ENCODE measurements around the gene MPV17. TPM values are rescaled to one million over a fixed set of nuclear protein-coding genes. Genes with fewer than 3 reads are reported as not detected.
"Not testable (repeated sequence)": the region's sequence is repeated elsewhere in the genome, so short reads cannot be mapped to it uniquely, and the experiment has no call there.

The MPV17 gene
- total and polyA plus RNA-seq, 2 of the 13 experiments (the other 11 are each of a cell fraction or from before 2014, with no cell fraction given): 48.9 to 129 TPM

- no peak for TF ChIP-seq NFIC (IDR thresholded peaks at IDR 0.05; ENCODE audit: low read length)
Observed at GRCh38 chr2:27270670-27271069, 52.2 kb downstream of the MPV17 start (continued).

GRCh38 chr2:27270131-27270530 is 52.8 kb downstream of the MPV17 start:
- WGBS (ENCODE audit: low lambda C conversion rate): 4% methylated on average over 3 of the region's 3 CpGs
- no peak overlapping the region for H3K9ac ChIP-seq (ENCODE audit: insufficient read depth, low read depth, low read length)
- in situ Hi-C loops (cut with HindIII; ENCODE audit: extremely low pct_ligation_motif_present, low pct_unique_long_range_greater_than_20kb): no loop called here
- no peaks in the 10 kb centered on the region for H4K20me1 ChIP-seq (ENCODE audit: insufficient read depth, low read length)
- H3K4me1 ChIP-seq (ENCODE audit: insufficient read depth, low read length): peaks cover 17% of the 10 kb centered on the region
- ChIA-PET POLR2A (interaction anchor here (1.2 kb wide), 1 partner anchor 23 kb away, joined by 3 read pairs; no protein-coding TSS in a partner anchor), CTCF (ENCODE audit: low intra/inter-chr PET ratio, low total read pairs) (no interaction called here)
- no peak for ATAC-seq
- peaks cover 7 to 70% of the 10 kb centered on the region in 2 experiments for H3K27me3 ChIP-seq (ENCODE audit: control insufficient read depth in 1 of 2, insufficient read depth in 2 of 2, low read length in 2 of 2)
- TF ChIP-seq ARHGAP35 (CRISPR knock-in tag; IDR thresholded peaks at IDR 0.05; ENCODE audit: borderline replicate concordance): no peak
- BruUV-seq (replicated peaks): no TSS peak
- no peak overlapping the region for H3K4me3 ChIP-seq (replicated peaks in 1 of 3; ENCODE audit: insufficient read depth in 1 of 3, low read depth in 2 of 3, low read length in 3 of 3)
- H3K9me3 ChIP-seq (ENCODE audit: low read length): no peaks in the 10 kb centered on the region
- no peaks in the 10 kb centered on the region for H3K36me3 ChIP-seq (replicated peaks in 1 of 2; ENCODE audit: control insufficient read depth in 1 of 2, insufficient read depth in 2 of 2, low read length in 2 of 2)
- H2AFZ ChIP-seq (ENCODE audit: low read length): no peak overlapping the region
- no peak for FAIRE-seq
- no peak overlapping the region for H3K4me2 ChIP-seq (ENCODE audit: low read depth, low read length)
- DNase-seq (ENCODE audit: low spot score): no peak
- no peaks in the 10 kb centered on the region for H3K79me2 ChIP-seq (ENCODE audit: insufficient read depth, low read length)
- intact Hi-C loops (cut with micrococcal nuclease; ENCODE audit: unreplicated experiment): no loop called here
- no peak overlapping the region for H3K27ac ChIP-seq (ENCODE audit: extremely low read length, insufficient read depth, low read length)

- H3K79me2 ChIP-seq (ENCODE audit: insufficient read depth, low read length); DNase-seq (ENCODE audit: low spot score); H3K36me3 ChIP-seq (replicated peaks in 1 of 2; ENCODE audit: control insufficient read depth in 1 of 2, insufficient read depth in 2 of 2, low read length in 2 of 2); H3K27ac ChIP-seq (ENCODE audit: extremely low read length, insufficient read depth, low read length); H3K4me2 ChIP-seq (ENCODE audit: low read depth, low read length); intact Hi-C loops (cut with micrococcal nuclease; ENCODE audit: unreplicated experiment); H2AFZ ChIP-seq (ENCODE audit: low read length); H3K9me3 ChIP-seq (ENCODE audit: low read length); BruUV-seq (replicated peaks); H3K9ac ChIP-seq (ENCODE audit: insufficient read depth, low read depth, low read length); H3K4me3 ChIP-seq (replicated peaks in 1 of 3; ENCODE audit: insufficient read depth in 1 of 3, low read depth in 2 of 3, low read length in 3 of 3); H4K20me1 ChIP-seq (ENCODE audit: insufficient read depth, low read length); ATAC-seq; in situ Hi-C loops (cut with HindIII; ENCODE audit: extremely low pct_ligation_motif_present, low pct_unique_long_range_greater_than_20kb); FAIRE-seq; POLR2A ChIA-PET; CTCF ChIA-PET (ENCODE audit: low intra/inter-chr PET ratio, low total read pairs): not testable (repeated sequence)
- H3K4me1 ChIP-seq (ENCODE audit: insufficient read depth, low read length): peaks cover 35% of the 10 kb centered on the region
- peaks cover 13 to 75% of the 10 kb centered on the region in 2 experiments for H3K27me3 ChIP-seq (ENCODE audit: control insufficient read depth in 1 of 2, insufficient read depth in 2 of 2, low read length in 2 of 2)
- TF ChIP-seq EZH2 (conservative IDR thresholded peaks at IDR 0.05; ENCODE audit: low read depth, low read length): 0 out of 2 replicates have a peak, but pooled peaks have one; percentile 59
- WGBS (ENCODE audit: low lambda C conversion rate): 41% methylated on average over 13 of the region's 13 CpGs
Observed at GRCh38 chr2:27268296-27268695, 54.6 kb downstream of the MPV17 start.

Measured in HepG2 (cell line).